NCI-H69 (cell line): ENCODE data around the gene MDM1.

Experiments
- DNase-seq: peaks from one replicate; lab custom pipeline; 2025; lab: John Stamatoyannopoulos, UW

Gene MDM1

DNA sequence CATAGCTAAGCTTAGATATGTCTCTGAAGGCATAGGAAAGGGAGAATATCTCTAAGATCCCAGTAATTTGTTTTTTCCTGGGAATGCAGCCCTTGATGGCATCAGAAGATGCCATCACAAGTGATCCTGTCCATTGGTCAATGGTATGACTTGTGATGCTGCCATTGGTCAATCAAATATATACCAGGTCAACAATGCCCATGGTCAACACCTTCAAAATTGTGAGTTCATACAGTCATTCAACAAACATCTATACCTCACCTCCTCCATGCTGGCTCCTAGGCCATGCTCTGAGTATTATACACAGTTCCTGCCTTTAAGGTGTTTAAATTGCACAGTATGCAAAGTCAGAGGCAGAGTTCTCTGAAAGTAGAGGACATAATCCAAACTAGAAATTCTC is 59.4 kb downstream of the MDM1 start:
- DNase-seq = no peak

GRCh38 chr12:68271346-68271745 is 60.8 kb downstream of the MDM1 start:
- DNase-seq = peak; percentile 5

DNA sequence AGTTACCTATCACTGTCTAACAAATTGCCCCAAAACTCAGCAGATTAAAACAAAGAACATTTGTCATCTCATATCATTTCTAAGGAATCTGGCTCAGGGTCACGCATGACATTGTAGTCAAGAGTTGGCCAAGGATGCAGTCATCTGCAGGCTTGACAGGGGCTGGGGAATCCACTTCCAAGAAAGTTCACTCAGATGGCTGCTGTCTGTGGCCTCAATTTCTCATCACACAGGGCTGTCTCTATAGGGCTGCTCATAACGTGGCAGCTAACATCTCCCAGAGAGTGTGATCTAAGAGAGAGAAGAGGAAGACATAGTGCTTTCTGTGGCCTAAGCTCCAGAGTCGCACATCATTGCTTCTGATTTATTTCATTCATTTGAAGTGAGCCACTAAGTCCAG is 61.8 kb downstream of the MDM1 start:
- DNase-seq = no peak

GRCh38 chr12:68269779-68270178 is 62.4 kb downstream of the MDM1 start:
- no peak for DNase-seq

GRCh38 chr12:68268967-68269366 is 63.2 kb downstream of the MDM1 start:
- no peak for DNase-seq

DNA sequence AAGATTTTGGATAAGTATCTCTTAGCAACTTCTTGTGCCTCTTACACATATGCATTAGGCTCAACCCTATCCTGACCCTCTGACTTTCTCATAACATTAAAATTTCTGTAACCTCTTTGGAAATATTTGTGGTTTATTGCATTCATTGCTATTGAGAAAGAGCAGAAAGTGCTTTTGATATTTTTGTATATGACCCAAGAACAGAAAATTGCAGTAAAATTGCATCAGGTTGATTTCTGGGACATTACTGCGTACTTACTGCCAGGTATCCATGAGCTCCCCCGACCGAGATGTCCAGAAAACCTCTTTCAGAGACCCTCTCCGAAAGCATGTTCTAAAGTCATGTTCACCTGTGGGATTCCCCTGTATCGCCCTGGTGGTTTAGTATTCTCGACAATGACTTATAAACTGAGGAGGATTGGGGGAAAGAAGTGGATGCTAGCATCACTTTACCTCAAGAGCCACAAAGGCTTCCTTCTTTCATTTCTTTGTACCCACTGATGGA is 64.2 kb downstream of the MDM1 start:
- no peak for DNase-seq

DNA sequence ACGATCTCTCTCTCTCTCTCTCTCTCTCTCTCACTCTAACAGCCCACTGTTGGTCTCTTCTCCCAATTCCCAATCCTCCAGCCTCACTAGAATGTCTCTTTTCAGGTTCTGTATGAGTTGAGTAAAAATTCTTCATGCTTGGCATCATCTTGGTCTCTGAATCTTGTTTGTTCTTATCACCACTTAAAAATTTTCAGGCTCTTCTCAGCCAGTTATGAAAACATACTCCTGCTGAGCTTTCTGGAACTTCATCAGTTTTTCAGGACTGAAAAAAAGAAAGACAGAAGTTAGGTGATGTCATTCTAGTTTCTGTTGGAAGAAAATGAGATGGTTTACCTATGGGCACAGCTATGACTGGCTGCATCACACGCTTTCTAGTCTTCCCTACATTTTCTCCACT is 67.3 kb downstream of the MDM1 start:
- DNase-seq = no peak

DNA sequence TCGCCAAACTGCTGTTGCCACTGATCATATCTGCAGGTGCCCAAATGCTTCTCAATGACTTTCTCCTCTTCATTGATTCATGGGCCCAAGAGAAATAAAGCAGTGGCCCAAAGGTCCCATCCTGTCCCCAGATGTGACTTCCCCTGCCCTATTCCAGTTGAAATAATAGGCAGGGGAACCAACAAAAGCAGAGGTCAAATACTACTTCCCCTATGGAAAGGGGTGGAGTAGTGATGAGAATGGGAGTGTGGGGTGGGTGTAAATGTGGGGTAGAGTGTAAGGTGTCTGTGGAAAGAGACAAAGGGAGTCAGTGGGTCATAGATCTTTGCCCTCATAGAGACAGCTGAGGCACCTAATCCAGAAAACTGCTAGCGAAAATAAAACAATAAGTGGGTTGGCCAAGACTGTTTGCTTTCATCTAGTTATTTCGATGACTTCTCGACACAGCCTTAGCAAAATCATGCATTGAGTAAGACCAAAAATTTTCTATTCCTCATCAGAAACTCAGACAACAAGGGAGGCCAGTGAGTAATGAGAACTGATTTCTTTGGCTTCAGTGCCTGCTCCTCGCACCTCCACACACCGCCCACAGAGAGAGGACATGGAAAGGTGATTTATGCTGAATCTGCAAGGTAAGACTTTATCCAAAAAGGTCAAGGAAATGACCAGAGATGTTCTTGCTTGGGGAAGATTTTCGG is 67.9 kb downstream of the MDM1 start:
- DNase-seq = no peak

- DNase-seq = no peak
Measured at GRCh38 chr12:68263366-68263765, 68.8 kb downstream of the MDM1 start.

DNA sequence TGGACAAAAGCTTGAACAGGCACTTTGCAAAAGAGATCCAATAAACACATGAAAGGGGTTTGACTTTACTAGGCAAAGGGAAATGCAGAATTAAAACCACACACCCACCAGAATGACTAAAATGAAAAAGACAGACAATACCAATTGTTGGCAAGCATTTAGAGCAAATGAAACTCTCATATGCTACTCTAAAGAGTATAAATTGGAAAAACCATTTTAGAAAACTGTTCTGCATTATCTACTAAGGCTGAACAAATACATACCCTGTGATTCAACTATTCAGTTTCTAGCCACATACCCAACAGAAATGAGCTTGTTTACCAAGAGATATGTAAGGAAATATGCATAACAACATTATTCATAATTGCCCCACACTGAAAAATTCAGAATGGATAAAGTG is 70.3 kb downstream of the MDM1 start:
- DNase-seq = no peak

DNA sequence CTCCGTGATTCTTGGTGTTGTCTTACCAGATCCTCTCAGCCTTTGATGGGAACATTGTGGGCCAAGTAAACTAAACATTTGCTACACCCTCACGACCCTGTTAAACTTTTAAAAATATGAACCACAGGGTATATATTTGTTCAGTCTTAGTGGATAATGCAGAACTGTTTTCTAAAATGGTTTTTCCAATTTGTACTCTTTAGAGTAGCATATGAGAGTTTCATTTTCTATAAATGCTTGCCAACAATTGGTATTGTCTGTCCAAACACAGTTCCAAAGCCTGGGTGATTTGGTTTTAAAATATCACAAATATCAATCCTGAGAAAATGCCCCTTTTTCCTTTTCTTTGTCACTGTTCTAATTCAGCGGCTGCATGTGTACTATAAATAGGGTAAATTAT is 72.0 kb downstream of the MDM1 start:
- no peak for DNase-seq

DNA sequence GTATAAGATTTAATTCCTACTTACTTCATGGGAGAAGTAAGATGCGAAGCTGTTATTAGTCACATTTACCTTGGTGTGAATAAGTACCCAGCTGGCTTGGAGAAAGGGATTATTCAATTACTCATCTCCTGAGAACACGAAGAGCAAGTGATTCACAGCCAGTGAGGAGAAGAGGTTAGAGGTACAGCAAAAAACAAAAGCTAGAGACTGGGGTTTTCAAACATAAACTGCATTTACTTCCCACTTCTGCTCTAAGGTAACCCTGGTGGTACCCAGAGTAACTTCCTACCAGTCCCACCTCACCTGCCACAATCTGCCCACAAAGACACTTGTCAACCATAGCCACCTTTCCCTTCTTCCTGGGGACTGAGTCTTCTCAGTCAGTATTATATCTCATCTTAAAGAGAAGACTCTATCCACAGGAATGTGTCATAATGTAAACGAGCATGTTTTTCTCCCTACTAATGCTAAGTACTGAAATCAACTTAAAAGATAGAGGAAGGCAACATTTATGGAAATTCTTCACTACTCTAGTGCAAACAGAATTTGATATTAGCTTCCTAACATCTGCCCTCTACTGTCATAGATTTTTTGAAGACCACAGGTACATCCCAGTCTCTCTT is 72.7 kb downstream of the MDM1 start:
- DNase-seq = no peak

- DNase-seq = no peak
Measured at GRCh38 chr12:68253504-68253903, 78.7 kb downstream of the MDM1 start, which contains the start of gene IL22. Gene IL22, minus strand, starts transcription at chr12:68253604. Its CDS starts 156 bp downstream, at chr12:68253448.

- DNase-seq = no peak
Measured at GRCh38 chr12:68252077-68252476, 80.1 kb downstream of the MDM1 start.

- no peak for DNase-seq
Measured at GRCh38 chr12:68250454-68250853, 81.7 kb downstream of the MDM1 start.

DNA sequence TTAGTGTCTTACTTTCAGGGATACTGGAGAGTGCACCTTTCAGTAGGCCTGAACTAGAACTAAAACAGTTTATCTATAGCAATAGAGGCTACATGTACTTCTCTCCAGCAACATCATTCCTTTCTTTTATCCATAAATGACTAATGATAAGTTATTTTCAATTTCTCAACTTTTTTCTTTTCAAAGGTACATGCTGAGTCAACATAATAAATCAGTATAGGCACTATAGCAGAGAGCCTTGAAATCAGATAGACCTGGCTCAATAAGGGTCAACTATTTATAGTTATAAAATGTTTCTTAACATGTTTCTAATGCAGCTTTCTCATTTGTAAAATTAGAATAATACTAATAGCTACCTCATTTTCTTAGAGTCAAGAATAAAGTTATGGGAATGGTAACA is 84.4 kb downstream of the MDM1 start:
- no peak for DNase-seq

DNA sequence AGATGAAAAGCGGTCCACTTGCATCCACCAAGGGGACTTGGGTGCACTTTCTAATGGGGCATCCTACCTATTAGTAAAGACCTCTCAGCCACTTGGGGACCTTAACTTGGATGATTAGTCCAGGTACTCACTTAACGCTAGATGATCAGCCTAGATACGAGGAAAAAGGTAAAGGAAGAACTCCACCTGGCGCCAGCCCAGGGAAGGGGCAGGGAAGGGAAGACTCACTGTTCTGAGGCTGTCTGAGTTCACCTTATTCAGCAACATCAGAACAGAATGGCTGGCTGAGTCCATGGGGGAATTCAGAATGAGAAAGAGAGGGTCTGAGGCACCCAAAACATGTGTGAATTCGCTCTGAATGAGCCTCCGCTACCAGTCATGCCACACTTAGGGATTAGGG is 85.8 kb downstream of the MDM1 start:
- no peak for DNase-seq

DNA sequence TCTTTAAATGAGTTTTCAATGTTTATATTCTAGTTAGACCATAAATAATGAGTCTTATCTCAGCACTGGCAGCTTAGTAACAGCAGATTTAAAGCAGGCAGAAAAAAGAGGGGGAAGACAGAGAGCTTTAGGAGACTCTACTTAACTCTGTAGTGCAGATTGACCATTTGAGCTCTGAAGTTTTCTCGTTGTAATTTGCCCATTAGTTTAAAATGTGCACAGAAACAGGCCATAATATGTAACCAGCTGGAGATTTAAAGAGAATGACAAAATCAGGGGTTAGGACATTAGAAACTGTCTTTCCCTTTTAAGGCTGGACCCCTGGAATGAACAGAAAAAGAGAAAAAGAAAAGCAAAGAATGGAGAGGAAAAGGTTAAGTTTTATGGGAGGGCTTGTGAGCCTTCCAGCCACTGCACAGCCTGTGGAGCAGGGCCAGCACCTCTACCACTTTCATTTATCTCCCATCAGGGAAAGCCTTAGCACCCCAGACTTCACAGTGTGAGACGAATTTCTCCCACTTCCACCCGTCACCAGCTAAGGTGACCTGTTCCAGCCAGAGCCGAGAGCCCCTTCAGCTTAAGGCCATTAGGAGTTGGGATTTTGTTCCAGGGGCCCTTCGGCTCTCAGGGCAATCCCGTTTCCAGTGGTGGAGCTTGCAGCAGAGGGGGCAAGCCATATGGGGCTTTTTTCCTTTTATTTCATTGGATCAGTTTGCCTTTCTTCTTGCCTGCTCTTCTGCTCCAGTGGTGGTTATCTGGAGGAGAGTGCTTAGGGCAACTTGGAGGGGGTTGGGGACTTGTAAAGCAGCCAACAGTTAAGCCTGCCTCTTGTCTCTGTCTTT is 86.8 kb downstream of the MDM1 start:
- no peak for DNase-seq
